Lower leg skin (tissue), 3 donors: Measurements from ENCODE around the gene TMEM129.

Source experiments
- CTCF ChIP-seq, 3 donors: fragments of 450-650 bp; IDR thresholded peaks; one replicate each; pipeline ENCODE4 v1.5.1; 2016; ENCODE audit warnings: antibody characterized with exemption in 3 of 3, mild to moderate bottlenecking in 3 of 3, moderate library complexity in 2 of 3
- POLR2A ChIP-seq, 2 donors: fragments of 450-650 bp; IDR thresholded peaks; one replicate each; pipeline ENCODE4 v1.6.1; 2016 to 2017; ENCODE audit warnings: antibody characterized with exemption in 2 of 2, mild to moderate bottlenecking in 1 of 2, moderate library complexity in 1 of 2

- TF ChIP-seq CTCF (IDR thresholded peaks at IDR 0.05) (no peak), POLR2A (IDR thresholded peaks at IDR 0.05) (no peak)
These were observed 35.0 kb upstream of the TMEM129 start for GRCh38 chr4:1756079-1756478.
